ENCODE data around the gene SFMBT2.

Gene SFMBT2

DNA sequence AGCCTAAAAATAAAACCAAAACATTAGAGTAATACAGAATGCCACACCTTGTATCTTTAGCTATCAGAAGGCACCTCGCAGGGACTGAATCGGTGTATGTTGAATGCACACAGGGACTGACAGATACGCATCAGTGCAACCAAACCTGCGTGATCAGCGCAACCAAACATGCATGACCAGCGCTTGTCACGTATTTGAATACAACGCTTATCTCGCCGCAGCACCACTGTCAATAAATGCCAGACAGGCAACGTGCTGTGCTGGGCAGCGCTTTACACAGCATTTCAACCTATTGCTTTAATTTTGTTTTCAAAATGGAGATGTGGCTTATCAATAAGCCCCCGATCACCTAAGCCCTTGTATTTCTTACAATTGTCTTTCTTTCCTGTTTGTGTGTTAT, 242.4 kb downstream of the SFMBT2 start:
- DNase-seq (no peak), ATAC-seq (replicated peaks) (no peak)
- Mint-ChIP-seq H3K4me1 (no peaks in the 10 kb centered on the region), H3K4me3 (no peak overlapping the region), H3K36me3 (peaks cover 69 to 85% of the 10 kb centered on the region in 2 donors), H3K9me3 (no peaks in the 10 kb centered on the region), H3K27me3 (no peaks in the 10 kb centered on the region), H3K27ac (peak overlapping the region; percentile 37)

DNA sequence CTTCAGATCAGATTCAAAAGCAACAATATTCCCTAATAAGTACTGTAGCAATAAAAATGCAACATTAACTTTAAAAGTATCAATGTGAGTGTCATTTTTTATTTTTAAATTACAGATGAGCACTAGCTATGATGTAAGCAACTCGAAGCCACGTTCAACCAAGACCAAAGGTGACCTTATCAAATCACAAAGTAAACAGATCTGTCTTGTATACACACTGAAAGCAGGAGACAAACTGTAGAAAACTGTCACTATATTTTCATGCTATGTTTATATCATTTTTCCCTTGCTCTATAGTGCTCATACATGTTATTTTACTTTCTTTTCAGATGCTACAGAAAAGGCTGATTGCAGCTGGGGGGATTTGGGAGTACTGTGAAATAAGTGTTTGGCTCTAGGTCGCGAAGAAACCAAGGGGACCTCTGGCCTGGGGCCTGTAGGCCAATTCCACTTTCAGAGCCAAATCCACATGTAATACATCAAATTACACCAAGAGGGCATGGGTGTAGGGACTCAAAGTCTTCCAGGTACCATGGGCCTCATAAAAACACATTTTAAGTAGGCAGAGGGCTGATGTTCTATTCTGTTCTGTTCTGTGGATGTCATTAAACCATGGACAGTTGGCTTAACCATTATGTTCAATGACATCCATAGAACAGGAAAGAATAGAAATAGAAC, 245.2 kb downstream of the SFMBT2 start:
- H3K36me3 Mint-ChIP-seq, result peaks cover 75 to 92% of the 10 kb centered on the region in 2 donors
- H3K4me3 Mint-ChIP-seq, result no peak overlapping the region
- DNase-seq, result no peak
- ATAC-seq (replicated peaks), result no peak
- no peaks in the 10 kb centered on the region for H3K9me3 Mint-ChIP-seq
- peaks cover 4% of the 10 kb centered on the region in 2 donors for H3K4me1 Mint-ChIP-seq
- H3K27ac Mint-ChIP-seq, result no peak overlapping the region
- no peaks in the 10 kb centered on the region for H3K27me3 Mint-ChIP-seq

- Mint-ChIP-seq H3K27me3 (no peaks in the 10 kb centered on the region), H3K4me3 (no peak overlapping the region), H3K27ac (peak overlapping the region; percentile 38), H3K9me3 (peaks cover 0 to 2% of the 10 kb centered on the region in 2 donors), H3K4me1 (peaks cover 10 to 11% of the 10 kb centered on the region in 2 donors), H3K36me3 (peaks cover 80 to 97% of the 10 kb centered on the region in 2 donors)
- ATAC-seq (replicated peaks) (no peak), DNase-seq (no peak)
These were observed 245.9 kb downstream of the SFMBT2 start for GRCh38 chr10:7164955-7165354.

GRCh38 chr10:7162331-7162730, 248.5 kb downstream of the SFMBT2 start:
- Mint-ChIP-seq H3K36me3 (peaks cover 81 to 91% of the 10 kb centered on the region in 2 donors), H3K27ac (peak overlapping the region; percentile 42), H3K27me3 (no peaks in the 10 kb centered on the region), H3K9me3 (peaks cover 0 to 4% of the 10 kb centered on the region in 2 donors), H3K4me1 (peaks cover 27 to 36% of the 10 kb centered on the region in 2 donors), H3K4me3 (no peak overlapping the region)
- no peak for DNase-seq
- ATAC-seq (replicated peaks), result no peak

- Mint-ChIP-seq H3K27me3 (no peaks in the 10 kb centered on the region), H3K4me3 (no peak overlapping the region), H3K36me3 (peaks cover 78 to 88% of the 10 kb centered on the region in 2 donors), H3K4me1 (peaks cover 31 to 43% of the 10 kb centered on the region in 2 donors), H3K9me3 (peaks cover 0 to 4% of the 10 kb centered on the region in 2 donors), H3K27ac (no peak overlapping the region)
- DNase-seq, result no peak
- ATAC-seq (replicated peaks), result no peak
These were observed 249.2 kb downstream of the SFMBT2 start for GRCh38 chr10:7161484-7162250.

- peak overlapping the region in 1 of 2 donors; percentile 22 for H3K4me3 Mint-ChIP-seq
- peaks cover 0 to 4% of the 10 kb centered on the region in 2 donors for H3K9me3 Mint-ChIP-seq
- no peaks in the 10 kb centered on the region for H3K27me3 Mint-ChIP-seq
- H3K36me3 Mint-ChIP-seq, result peaks cover 77 to 88% of the 10 kb centered on the region in 2 donors
- no peak for DNase-seq
- H3K4me1 Mint-ChIP-seq, result peaks cover 40 to 54% of the 10 kb centered on the region in 2 donors
- peak; percentile 28 to 45 for ATAC-seq (replicated peaks)
- H3K27ac Mint-ChIP-seq, result peak overlapping the region; percentile 79
These were observed 250.9 kb downstream of the SFMBT2 start for GRCh38 chr10:7159928-7160327.

DNA sequence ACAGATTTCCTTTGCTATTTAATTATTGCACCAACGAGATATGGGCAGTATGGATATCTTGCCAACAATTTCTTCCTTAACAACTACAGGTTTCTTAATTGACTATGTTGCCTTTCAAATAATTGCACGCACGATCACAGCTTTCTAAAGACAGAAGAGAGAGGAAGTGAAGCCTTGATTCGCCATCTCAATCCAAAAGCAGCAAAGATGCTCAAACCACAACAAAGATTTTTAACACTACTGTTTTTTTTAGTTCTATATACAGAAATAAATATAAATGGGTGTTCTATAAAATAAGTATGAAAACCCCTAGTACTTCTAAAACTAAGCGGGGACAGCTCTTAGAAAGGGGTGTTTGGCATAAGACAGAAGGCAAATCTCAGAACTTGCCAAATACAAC, 251.3 kb downstream of the SFMBT2 start:
- H3K27me3 Mint-ChIP-seq, result no peaks in the 10 kb centered on the region
- peaks cover 75 to 86% of the 10 kb centered on the region in 2 donors for H3K36me3 Mint-ChIP-seq
- H3K27ac Mint-ChIP-seq, result peak overlapping the region; percentile 79
- peak overlapping the region; percentile 19 to 22 for H3K4me3 Mint-ChIP-seq
- DNase-seq (no peak), ATAC-seq (replicated peaks) (peak; percentile 53 to 54)
- peaks cover 40 to 54% of the 10 kb centered on the region in 2 donors for H3K4me1 Mint-ChIP-seq
- peaks cover 0 to 4% of the 10 kb centered on the region in 2 donors for H3K9me3 Mint-ChIP-seq

- Mint-ChIP-seq H3K27me3 (no peaks in the 10 kb centered on the region), H3K27ac (peak overlapping the region; percentile 89), H3K9me3 (peaks cover 0 to 7% of the 10 kb centered on the region in 2 donors), H3K4me3 (peak overlapping the region; percentile 41 to 47), H3K36me3 (peaks cover 60 to 66% of the 10 kb centered on the region in 2 donors), H3K4me1 (peaks cover 47 to 74% of the 10 kb centered on the region in 2 donors)
- DNase-seq (peak; percentile 9), ATAC-seq (replicated peaks) (peak; percentile 90 to 91)
These were observed 253.7 kb downstream of the SFMBT2 start for GRCh38 chr10:7157091-7157490.

- ATAC-seq (replicated peaks) (no peak), DNase-seq (no peak)
- Mint-ChIP-seq H3K4me1 (peaks cover 34 to 73% of the 10 kb centered on the region in 2 donors), H3K27me3 (peaks cover 0 to 4% of the 10 kb centered on the region in 2 donors), H3K27ac (peak overlapping the region; percentile 38), H3K36me3 (peaks cover 31 to 41% of the 10 kb centered on the region in 2 donors), H3K9me3 (peaks cover 0 to 6% of the 10 kb centered on the region in 2 donors), H3K4me3 (no peak overlapping the region)
These were observed 257.1 kb downstream of the SFMBT2 start for GRCh38 chr10:7153750-7154149.

DNA sequence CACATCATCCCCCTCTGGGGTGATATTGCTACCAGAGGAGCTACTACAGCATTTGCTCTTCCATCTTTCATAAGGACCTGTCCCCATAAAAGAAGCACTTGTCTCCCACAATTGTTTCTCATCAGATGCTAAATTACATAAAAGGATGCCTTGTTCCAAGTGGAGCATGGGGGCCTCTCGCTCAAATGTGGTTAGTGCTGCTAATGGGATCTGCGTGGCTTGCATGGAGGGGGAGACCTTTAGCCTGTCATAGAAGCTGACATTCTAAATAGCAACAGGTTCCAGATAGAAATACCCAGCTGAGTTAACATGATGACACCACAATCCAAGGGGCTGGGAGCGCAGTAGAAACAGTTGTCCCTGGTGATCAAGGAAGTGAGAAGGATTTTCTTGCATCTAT, 257.9 kb downstream of the SFMBT2 start:
- Mint-ChIP-seq H3K27ac (peak overlapping the region; percentile 17), H3K36me3 (peaks cover 25 to 36% of the 10 kb centered on the region in 2 donors), H3K27me3 (peaks cover 0 to 7% of the 10 kb centered on the region in 2 donors), H3K4me3 (no peak overlapping the region), H3K4me1 (peaks cover 30 to 66% of the 10 kb centered on the region in 2 donors), H3K9me3 (peaks cover 0 to 4% of the 10 kb centered on the region in 2 donors)
- DNase-seq (no peak), ATAC-seq (replicated peaks) (no peak)

- ATAC-seq (replicated peaks) (no peak), DNase-seq (no peak)
- H3K4me1 Mint-ChIP-seq, result peaks cover 25 to 59% of the 10 kb centered on the region in 2 donors
- H3K9me3 Mint-ChIP-seq, result peaks cover 0 to 4% of the 10 kb centered on the region in 2 donors
- H3K4me3 Mint-ChIP-seq, result peak overlapping the region in 1 of 2 donors; percentile 48
- peak overlapping the region; percentile 31 for H3K27ac Mint-ChIP-seq
- H3K36me3 Mint-ChIP-seq, result peaks cover 22 to 33% of the 10 kb centered on the region in 2 donors
- peaks cover 0 to 7% of the 10 kb centered on the region in 2 donors for H3K27me3 Mint-ChIP-seq
These were observed 258.5 kb downstream of the SFMBT2 start for GRCh38 chr10:7152341-7152740.

- peaks cover 18 to 29% of the 10 kb centered on the region in 2 donors for H3K36me3 Mint-ChIP-seq
- ATAC-seq (replicated peaks) (no peak), DNase-seq (no peak)
- no peak overlapping the region for H3K4me3 Mint-ChIP-seq
- H3K9me3 Mint-ChIP-seq, result peaks cover 0 to 4% of the 10 kb centered on the region in 2 donors
- H3K27me3 Mint-ChIP-seq, result peaks cover 0 to 7% of the 10 kb centered on the region in 2 donors
- H3K4me1 Mint-ChIP-seq, result peaks cover 19 to 51% of the 10 kb centered on the region in 2 donors
- H3K27ac Mint-ChIP-seq, result no peak overlapping the region
These were observed 259.3 kb downstream of the SFMBT2 start for GRCh38 chr10:7151538-7151937.

GRCh38 chr10:7150349-7150748, 260.5 kb downstream of the SFMBT2 start:
- peaks cover 12 to 20% of the 10 kb centered on the region in 2 donors for H3K36me3 Mint-ChIP-seq
- H3K27ac Mint-ChIP-seq, result peak overlapping the region; percentile 25
- peaks cover 0 to 7% of the 10 kb centered on the region in 2 donors for H3K27me3 Mint-ChIP-seq
- H3K4me3 Mint-ChIP-seq, result no peak overlapping the region
- DNase-seq (peak; percentile 28), ATAC-seq (replicated peaks) (peak; percentile 79 to 86)
- peaks cover 11 to 41% of the 10 kb centered on the region in 2 donors for H3K4me1 Mint-ChIP-seq
- H3K9me3 Mint-ChIP-seq, result peaks cover 0 to 4% of the 10 kb centered on the region in 2 donors

- Mint-ChIP-seq H3K4me1 (peaks cover 4 to 16% of the 10 kb centered on the region in 2 donors), H3K27ac (no peak overlapping the region), H3K27me3 (peaks cover 6 to 7% of the 10 kb centered on the region in 2 donors), H3K36me3 (peaks cover 0 to 4% of the 10 kb centered on the region in 2 donors), H3K9me3 (no peaks in the 10 kb centered on the region), H3K4me3 (no peak overlapping the region)
- DNase-seq (no peak), ATAC-seq (replicated peaks) (no peak)
These were observed 264.6 kb downstream of the SFMBT2 start for GRCh38 chr10:7146189-7146588.

Measured in stimulated activated naive B cell treated with anti-CD40 and anti-IgM and Interleukin-4, amounts not matched to agents 10 μg/mL and 1 μg/mL and 100 μg/mL, for 72 hours (primary cell).